Measurements from ENCODE around the gene MS4A3.
A peak's percentile ranks its signal among the peaks of the same experiment; 100 is the strongest.
"Not testable (repeated sequence)": the region's sequence is repeated elsewhere in the genome, so short reads cannot be mapped to it uniquely, and the experiment has no call there.

The MS4A3 gene, protein sequence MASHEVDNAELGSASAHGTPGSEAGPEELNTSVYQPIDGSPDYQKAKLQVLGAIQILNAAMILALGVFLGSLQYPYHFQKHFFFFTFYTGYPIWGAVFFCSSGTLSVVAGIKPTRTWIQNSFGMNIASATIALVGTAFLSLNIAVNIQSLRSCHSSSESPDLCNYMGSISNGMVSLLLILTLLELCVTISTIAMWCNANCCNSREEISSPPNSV
- total RNA-seq: 0 to 0.49 (median 0.03) reads per million in 18 experiments

DNA sequence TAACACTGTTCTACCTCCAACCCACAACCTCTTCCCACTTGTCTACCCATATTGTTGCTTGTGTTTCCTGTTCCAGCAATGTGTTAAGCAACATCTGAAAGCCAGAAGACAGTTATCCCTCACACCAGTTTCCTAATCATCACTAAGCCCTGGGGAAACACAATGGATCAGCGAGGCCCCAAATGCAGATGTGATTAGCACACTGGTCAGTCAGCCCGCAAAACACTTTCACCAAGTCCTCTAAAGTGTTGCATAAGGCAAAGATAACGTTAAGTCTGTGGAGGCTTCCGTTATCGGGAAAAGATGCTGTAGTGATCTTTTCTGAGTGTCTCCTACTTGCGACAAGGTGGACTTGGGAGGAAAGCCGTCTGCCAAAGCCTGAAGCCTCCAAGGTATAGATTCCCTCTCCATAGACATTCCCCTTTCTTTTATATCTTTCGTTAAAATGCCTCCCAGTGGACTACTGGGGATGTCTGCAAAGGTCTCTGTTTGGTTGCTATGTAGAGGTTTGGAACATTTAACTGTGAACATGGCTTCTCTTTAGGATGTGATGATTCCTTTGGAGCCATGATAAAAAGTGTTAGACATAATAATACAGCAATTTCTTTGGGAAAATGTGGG lies at the start of gene MS4A3:
MS4A3 (plus strand) TSS at position 317 of the 621 bp plus-strand sequence. CDS start 4,496 bp downstream, outside the sequence.
- peak; percentile 68 to 74 for DNase-seq

DNA sequence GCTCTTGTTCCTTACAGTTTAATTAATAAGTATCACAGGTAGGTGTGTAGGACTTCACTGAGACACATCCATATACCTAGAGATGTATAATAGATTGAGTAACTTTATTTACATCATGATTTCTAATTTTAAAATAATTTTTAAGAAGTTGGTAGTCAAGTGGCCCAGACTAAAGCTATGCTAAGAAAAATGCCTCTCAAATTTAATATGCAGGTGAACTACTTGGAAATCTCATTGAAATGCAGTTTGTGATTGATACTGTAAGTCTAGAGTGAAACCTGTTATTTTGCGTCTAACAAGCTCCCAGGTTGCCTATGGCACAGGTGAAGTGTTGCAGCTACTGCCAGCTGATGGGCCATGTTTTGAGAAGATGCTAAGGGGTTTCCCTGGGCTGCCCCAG lies 39.6 kb upstream of the MS4A3 start, which contains the start of gene OOSP4B:
OOSP4B (plus strand) TSS at position 301 of the 400 bp plus-strand sequence.
- no peak for DNase-seq

DNA sequence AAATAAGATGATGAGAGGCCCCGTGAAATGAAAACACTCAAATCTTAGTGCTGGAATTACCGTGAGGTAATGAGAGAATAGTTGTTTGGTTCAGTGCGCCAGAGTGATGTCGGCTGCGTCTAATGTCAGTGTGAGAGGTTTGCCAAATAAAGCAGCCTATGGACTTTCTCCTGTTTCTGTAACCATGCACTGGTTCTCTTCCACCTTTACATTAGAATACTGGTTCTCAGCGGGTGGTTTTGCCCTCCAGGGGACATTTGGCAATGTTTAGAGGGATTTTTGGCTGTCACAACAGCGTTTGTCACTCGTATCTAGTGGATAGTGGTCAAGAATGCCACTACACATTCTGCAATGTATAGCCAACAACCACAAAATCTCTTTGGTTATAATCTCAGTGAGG lies 38.4 kb upstream of the MS4A3 start:
- DNase-seq: no peak

DNA sequence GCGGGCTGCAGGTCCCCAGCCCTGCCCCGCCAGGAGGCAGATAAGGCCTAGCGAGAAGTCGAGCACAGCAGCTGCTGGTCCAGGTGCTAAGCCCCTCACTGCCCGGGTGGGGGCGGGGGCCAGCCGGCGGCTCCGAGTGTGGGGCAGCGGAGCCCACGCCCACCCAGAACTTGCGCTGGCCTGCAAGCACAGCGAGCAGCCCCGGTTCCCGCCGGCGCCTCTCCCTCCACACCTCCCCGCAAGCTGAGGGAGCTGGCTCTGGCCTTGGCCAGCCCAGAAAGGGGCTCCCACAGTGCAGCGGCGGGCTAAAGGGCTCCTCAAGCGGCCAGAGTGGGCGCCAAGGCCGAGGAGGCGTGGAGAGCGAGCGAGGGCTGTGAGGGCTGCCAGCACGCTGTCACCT lies 36.1 kb upstream of the MS4A3 start:
- DNase-seq: not testable (repeated sequence)

DNA sequence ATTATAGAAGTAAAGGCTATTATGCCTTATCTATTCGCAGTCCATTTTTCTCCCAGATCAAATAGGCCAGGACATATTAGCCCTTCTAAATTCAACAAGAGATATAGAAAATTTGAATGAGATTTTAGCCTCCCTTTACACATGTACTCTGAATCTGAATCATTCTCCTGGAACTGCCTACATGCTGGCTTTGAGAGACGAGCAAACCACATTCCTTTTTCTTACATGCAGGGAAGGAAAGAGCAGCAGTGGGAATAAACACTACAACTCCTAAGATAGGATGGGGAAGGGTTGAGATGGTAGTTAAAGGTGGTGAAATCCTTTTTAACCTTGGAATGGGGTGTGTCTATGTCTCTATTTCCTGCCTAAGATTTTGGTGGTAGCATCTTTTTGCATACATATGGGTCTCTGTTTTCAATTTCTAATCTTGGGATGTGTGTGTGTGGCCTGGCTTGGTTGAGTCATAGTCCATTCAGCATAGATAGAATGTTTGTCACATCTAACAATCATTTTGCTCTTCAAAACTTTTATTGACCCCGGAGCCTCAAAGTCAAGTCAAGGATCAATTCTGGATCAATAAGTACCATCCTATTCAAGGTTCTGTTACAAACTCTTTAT lies 27.3 kb upstream of the MS4A3 start:
- DNase-seq: no peak

DNA sequence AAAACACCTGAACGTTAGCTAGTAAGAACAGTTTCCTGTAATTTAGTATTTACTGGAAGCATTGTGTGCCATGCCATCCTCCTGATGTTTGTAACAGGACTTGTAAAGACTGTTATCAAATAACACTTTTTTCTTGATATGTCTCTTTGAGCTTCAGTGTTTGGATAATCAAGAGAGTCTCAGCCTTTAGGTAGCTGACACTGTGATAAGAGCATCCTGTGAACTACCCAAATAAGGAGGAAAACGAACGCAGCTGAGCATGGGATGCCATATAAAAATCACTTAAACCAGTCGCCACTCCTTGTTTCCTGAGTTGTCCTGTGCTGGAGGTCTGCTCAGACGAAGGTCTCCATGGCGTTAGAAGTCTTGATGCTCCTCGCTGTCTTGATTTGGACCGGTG lies 16.4 kb upstream of the MS4A3 start, which contains the start of gene OOSP2:
OOSP2 (plus strand) TSS at position 301 of the 400 bp plus-strand sequence; CDS start at position 352, 51 bp downstream.
- DNase-seq: no peak

DNA sequence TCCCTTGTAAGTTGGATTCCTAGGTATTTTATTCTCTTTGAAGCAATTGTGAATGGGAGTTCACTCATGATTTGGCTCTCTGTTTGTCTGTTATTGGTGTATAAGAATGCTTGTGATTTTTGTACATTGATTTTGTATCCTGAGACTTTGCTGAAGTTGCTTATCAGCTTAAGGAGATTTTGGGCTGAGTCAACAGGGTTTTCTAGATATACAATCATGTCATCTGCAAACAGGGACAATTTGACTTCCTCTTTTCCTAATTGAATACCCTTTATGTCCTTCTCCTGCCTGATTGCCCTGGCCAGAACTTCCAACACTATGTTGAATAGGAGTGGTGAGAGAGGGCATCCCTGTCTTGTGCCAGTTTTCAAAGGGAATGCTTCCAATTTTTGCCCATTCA lies 6.0 kb upstream of the MS4A3 start:
- not testable (repeated sequence) for DNase-seq

DNA sequence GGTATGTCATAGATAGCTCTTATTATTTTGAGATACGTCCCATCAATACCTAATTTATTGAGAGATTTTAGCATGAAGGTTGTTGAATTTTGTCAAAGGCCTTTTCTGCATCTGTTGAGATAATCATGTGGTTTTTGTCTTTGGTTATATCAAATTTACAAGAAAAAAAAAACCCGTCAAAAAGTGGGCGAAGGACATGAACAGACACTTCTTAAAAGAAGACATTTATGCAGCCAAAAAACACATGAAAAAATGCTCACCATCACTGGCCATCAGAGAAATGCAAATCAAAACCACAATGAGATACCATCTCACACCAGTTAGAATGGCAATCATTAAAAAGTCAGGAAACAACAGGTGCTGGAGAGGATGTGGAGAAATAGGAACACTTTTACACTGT lies 5.6 kb upstream of the MS4A3 start:
- DNase-seq: not testable (repeated sequence)

DNA sequence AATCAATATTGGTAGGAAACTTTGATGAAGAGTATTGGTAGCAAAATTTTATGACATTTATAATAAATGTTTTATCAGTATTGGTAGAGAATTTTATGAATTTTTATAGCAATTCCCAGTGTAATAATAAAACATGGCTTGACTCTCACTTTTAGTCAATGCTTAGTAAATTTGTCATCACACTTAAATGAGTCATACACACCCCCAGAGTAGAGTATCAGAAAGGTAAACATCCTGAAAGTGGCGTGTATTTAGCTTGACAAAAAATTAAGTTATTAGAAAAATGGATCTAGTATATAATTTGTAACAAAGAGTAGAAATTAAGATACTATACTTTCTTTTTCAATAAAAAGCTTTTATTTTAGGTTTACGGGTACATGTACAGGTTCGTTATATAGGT lies 2.6 kb downstream of the MS4A3 start:
- no peak for DNase-seq

DNA sequence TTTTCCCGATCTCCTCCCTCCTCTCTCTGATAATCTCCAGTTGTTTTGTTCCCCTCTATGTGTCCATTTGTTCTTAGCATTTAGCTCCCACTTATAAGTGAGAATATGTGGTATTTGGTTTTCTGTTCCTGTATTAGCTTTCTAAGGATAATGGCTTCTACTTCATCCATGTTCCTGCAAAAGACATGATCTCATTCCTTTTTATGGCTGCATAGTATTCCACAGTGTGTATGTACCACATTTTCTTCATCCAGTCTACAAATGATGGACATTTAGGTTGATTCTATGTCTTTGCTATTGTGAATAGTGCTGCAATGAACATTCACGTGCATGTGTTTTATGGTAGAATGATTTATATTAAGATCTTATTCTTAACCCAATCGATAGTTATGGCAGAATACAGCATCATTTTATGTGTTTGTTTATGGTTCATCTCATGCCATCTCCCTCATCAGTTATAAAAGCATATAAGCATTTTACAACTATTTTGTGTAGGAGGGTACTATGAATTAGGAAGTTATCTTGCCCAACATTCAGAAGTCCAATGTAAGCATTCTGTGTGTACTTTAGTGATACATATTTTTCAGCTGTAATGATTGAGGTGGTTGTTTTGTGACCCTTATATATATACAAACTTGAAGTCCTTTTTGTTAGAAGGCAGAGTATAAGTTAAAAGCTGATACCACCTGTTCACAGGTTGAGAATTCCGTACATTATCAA lies 3.2 kb downstream of the MS4A3 start:
- DNase-seq: peak; percentile 7 to 47

DNA sequence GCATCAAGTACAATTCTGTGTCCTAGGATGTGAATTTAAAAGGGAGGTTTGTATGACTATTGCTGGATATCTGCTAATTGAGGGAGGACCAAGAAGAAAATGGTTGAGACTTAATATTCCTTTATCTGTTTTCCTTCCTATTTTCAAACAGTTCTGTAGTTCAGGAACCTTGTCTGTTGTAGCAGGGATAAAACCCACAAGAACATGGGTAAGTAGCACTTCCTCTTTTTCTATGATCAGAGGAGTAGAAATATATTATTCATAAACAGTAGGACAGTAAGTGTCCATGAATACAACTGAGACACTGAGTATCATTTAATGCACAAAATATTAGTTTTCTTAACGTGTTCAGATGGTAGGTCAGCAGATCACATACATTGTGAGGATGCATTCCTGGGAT lies 7.6 kb downstream of the MS4A3 start:
- peak; percentile 24 to 67 for DNase-seq

DNA sequence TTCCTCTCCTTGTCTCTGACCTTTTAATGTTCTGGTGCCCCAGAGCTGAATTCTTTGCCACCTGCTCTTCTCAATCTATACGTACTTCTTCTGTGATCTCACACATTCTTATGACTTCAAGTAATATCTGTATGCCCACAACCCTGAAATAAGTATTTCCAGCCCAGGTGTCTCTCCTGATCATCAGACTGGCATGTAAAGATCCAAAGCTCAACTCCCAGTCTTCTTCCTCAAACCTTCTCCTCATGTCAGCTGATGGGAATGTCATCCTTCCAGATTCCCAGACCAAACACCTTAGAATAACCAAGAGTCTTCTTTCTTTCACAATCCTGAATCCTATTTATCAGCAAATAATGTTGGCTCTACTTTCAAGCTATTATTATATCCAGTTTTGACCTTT lies 9.3 kb downstream of the MS4A3 start:
- DNase-seq: no peak

DNA sequence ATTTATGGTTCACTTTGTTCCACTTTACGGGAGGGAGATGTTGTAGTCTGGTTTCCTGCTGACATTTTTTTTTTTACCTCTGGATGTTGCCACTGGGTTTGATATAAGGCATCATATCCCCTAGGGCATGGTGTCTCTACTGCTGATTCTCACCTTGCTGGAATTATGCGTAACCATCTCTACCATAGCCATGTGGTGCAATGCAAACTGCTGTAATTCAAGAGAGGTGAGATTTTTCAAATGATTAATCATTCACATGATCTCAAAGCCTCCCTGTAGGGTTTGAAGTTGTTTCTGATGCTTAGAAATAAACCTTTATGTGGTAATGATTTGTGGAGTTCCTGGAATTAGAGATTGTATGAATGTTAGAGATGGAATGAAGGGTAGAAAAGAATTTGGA lies 13.0 kb downstream of the MS4A3 start:
- no peak for DNase-seq

DNA sequence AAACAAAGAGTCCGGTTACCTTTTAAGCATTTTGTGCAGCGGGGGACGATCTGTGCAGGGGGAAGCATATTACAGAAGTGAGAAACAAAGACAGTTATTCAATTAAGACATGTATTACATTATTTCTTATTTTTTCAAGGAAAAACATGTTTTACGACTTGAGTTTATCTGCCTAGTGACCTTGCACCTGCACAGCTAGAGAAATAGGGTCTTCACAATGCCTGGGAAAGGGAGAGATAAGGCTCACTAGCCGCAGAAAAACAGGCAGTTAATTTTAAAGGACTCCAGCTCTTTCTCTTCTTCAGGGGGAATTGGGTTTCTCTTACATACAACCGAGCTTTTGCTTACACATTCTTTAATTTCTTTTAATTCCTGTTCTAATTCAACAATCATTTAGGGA lies 15.2 kb downstream of the MS4A3 start:
- DNase-seq: not testable (repeated sequence)

DNA sequence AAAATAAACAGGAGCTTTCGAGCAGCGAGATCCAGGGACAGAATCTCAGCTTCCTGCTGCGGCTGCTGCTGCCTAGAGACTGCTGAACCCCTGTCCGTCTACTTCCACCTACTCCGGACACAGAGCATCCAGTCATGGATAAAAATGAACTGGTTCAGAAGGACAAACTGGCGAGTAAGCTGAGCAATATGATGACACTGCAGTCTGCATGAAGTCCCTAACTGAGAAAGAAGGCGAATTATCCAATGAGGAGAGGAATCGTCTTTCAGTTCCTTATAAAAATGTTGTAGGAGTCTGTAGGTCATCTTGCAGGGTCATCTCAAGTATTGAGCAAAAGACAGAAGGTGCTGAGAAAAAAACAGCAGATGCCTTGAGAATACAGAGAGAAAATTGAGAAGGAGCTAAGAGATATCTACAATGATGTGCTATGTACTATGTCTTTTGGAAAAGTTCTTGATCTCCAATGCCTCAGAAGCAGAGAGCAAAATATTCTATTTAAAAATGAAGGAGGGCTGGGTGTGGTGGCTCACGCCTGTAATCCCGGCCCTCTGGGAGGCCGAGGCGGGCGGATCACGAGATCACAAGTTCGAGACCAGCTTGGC lies 20.9 kb downstream of the MS4A3 start:
- DNase-seq: peak; percentile 64 to 66

DNA sequence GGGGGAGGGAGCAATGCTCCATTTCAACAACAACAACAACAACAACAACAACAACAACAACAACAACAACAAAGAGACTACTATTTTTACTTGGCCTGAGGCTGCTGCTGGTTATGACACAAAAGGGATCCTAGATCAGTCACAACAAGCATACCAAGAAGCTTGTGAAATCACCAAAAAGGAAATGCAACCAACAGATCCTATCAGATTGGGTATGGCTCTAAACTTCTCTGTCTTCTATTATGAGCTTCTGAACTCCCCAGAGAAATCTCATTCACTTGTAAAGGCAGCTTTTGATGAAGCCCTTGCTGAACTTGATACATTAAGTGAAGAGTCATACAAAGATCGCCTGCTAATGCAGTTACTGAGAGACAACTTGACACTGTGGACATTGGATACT lies 21.5 kb downstream of the MS4A3 start:
- peak; percentile 26 to 44 for DNase-seq

DNA sequence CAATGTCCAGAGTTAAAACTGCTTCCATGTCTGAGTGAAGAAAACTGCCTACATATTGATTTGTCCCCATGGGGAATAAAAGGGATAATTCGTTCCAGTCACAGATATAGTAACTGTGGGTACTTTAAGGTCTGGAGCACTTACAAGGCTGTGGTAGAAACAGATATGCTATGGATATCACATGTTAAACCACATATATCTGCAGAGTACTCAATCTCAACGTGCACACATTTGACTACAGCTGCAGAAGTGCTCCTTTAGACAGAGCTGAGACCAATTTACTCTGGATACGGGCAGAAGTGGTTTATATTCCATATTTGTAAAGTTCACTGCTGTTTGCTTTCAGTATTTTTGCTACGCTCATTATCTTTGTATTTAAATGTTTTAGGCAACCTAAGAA lies 22.3 kb downstream of the MS4A3 start:
- DNase-seq: no peak

DNA sequence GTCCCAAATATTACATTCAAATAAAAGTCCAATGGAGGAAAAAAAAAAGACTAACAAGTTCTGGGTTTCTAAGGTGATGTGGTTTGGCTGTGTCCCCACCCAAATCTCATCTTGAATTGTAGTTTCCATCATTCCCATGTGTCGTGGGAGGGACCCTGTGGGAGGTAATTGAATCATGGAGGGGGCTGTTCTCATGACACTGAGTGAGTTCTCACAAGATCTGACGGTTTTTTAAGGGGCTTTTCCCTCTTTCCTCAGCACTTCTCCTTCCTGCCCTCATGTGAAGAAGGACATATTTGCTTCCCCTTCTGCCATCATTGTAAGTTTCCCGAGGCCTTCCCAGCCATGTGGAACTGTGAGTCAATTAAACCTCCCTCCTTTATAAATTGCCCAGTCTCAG lies 24.1 kb downstream of the MS4A3 start:
- DNase-seq: peak in 1 of 2 donors; percentile 10

DNA sequence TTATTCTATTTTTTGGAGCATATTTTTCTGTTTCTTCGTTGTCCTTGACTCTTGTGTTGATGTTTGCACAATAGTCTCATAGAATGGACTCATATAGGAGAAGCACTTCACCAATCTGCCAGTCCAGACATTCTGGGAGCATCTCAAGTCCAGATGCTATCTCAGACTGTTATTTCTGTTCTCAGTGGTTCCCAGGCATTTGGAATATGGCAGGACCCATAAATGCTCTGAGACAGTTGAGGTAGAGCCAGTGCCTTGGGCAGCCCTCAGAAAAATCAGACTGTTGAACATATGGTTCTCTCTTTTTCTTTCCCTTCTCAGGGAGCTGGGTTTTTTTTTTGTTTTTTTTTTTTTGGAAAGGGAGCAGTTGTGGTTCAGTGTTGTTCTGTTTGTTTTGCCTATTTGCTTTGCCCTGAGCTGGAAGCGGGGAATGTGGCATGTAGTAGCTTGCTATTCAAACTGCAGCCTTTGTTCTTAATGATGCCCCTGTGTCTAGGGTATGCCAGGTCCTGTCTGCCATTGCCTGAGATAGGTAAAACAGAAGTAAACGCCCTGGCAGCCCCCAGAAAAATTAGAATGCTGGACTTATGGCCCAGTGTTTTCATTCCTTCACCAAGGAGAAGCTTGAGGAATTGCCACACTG lies 28.3 kb downstream of the MS4A3 start:
- no peak for DNase-seq

DNA sequence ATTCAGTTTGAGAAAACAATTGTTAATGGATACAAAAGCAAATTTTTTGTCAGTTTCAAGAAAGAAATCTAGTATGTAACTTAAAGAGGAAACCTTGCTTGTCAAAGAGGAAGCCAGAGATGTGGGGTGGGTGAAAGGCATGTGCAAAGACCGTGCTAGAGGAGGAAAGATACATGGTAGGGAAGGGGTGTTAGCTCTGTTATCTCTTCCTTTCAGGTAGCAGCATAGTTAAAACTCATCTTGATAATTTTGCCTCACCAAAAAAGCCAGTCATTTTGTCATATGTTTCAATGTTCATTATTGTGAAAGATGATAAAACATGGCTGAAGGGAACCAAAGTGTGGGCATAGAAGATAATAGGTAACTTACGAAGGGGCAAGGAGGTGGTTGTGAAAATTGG lies 29.4 kb downstream of the MS4A3 start:
- peak in 1 of 2 donors; percentile 23 for DNase-seq

DNA sequence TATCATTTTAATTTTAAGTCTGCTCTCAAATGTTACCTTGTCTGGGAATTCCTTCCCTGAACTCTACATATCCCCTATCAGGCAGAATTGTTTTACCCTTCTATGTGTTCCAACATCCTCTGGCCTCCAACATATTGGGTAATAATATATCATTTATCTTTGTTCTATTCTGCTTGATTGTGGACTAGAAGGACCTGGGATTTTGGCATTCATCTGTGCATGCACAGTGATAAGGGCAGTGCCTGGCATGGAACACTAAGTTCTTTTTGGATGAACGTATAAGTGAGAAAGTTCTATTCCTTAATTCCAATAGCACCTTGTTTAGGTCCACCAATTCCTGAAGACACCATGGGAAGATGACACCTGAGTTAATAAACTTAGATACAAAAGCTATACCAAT lies 30.8 kb downstream of the MS4A3 start:
- DNase-seq: no peak

DNA sequence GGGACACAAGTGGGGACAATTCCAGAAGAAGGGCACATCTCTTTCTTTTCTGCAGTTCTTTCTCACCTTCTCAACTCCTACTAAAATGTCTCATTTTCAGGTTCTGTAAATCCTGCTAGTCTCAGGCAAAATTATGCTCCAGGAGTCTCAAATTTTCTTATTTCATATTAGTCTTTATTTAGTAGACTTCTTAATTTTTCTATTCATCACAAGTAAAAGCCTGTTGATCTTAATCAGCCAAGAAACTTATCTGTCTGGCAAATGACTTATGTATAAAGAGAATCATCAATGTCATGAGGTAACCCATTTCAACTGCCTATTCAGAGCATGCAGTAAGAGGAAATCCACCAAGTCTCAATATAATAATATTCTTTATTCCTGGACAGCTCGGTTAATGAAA lies 31.9 kb downstream of the MS4A3 start, which contains the start of gene MS4A2:
MS4A2 (plus strand) TSS at position 301 of the 400 bp plus-strand sequence. CDS start 102 bp downstream, outside the sequence.
- no peak for DNase-seq

All from inflammatory macrophage (primary cell).